GM21360 (cell line): ENCODE results near the gene NR2F1.

Experiments
- ATAC-seq: cut with Tn5 transposase; IDR thresholded peaks from one replicate; pipeline ENCODE4 v1.9.1; 2021; ENCODE audit warnings: mild to moderate bottlenecking, moderate library complexity; ENCODE audit not compliant: unreplicated experiment

The NR2F1 gene

DNA sequence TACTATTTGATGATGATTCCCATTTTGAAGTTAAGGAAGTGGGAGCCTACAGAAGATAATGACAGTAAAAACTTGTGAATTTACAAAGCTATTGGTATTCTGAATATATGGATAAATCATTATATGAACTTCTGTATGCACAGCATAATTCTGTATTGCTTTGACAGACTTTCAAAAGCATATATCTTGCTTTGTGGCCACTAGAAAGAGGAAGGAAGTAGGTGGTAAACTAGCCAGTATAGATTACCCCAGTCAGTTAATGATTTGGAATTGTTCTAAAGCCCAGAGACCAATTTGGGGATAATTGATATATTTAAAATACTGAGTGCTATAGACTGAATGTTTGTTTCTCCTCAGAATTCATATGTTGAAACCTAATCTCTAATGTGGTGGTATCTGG lies 53.0 kb downstream of the NR2F1 start:
- no peak for ATAC-seq

DNA sequence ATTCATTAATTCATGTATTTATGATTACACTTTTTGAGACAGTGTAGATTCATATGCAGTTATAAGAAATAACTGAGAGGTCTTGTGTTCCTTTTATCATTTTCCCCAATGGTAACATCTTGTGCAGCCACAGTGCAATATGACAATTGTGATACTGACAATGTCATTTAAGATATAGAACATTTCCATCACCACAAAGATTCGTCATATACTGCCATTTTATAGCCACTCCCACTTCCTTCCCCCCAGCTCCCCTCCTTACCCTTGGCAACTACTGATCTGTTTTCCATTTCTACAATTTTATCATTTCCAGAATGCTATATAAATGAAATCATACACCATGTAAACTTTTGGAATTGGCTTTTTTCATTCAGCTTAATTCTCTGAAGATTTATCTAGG lies 53.8 kb downstream of the NR2F1 start:
- ATAC-seq: no peak

DNA sequence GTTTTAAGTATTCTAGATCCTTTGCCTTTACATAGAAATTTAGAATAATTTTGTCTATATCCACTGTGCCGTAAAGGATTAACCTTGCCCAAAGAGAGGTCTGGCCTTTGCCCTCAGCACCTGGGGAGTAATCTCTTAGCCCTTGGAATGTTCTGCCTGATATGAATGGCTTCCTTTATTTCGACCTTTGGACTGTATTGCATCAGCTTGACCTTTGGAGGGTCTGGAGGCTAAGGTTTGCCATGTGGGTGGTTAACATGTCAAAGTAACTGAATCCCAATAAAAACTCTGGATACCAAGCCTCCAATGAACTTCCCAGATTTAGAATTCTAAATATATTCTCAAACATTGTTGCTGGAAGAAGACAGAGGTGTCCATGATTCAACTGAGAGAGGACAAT lies 54.7 kb downstream of the NR2F1 start:
- no peak for ATAC-seq

DNA sequence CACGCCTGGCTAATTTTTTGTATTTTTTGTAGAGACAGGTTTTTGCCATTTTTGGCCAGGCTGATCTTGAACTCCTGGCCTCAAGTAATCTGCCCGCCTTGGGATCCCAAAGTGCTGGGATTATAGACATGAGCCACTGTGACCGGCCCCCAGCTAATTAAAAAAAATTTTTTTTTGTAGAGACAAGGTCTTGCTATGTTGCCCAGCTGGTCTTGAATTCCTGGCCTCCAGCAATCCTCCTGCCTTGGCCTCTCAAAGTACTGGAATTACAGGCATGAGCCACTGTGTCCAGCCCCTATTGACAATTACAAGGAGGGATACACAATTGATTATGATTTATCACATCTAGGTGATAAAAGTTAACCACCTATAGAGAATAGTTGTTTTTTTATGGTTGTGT lies 59.5 kb downstream of the NR2F1 start:
- no peak for ATAC-seq
